Caco-2 (cell line): ENCODE data around the gene MAP4K3. TPM values are rescaled to one million over a fixed set of nuclear protein-coding genes. Genes with fewer than 3 reads are reported as not detected.

ENCODE experiments used
- BruUV-seq: library from RNA; stranded (reverse); fragments of 400-500 nt; replicated peaks from 2 replicates; lab custom pipeline; 2021; lab: Mats Ljungman, UMichigan
- CTCF ChIA-PET: fragments of 300-600 bp; sonication (Branson Sonifier 250); formaldehyde crosslinking; loops from one replicate; lab custom pipeline; 2022; ENCODE audit warnings: antibody characterized with exemption; lab: Charles Lee
- POLR2A ChIA-PET: fragments of 300-600 bp; sonication (Branson Sonifier 250); formaldehyde crosslinking; loops from one replicate; lab custom pipeline; 2022; ENCODE audit warnings: antibody characterized with exemption; lab: Charles Lee
- DNase-seq, 2 experiments: peaks; one replicate each; pipeline versions ENCODE4 v3.0.0 to v3.0.0-alpha.2; 2020 to 2022
- H3K27me3 ChIP-seq: replicated peaks from 2 replicates; pipeline ENCODE4 v1.6.0; 2011; ENCODE audit warnings: low read length; ENCODE audit not compliant: control insufficient read depth, insufficient read depth
- H3K36me3 ChIP-seq: 2 replicates; pipeline ENCODE4 v1.5.1; 2011; ENCODE audit warnings: low read length; ENCODE audit not compliant: control insufficient read depth, insufficient read depth
- H3K4me1 ChIP-seq: fragments of 250-450 bp; sonication (Bioruptor Pico); 2 replicates; pipeline ENCODE4 v1.5.1; 2020; ENCODE audit warnings: mild to moderate bottlenecking
- H3K4me3 ChIP-seq: 2 replicates; pipeline ENCODE4 v1.5.1; 2011; ENCODE audit warnings: low read depth, mild to moderate bottlenecking, control low read depth, low read length
- H3K9me3 ChIP-seq: fragments of 250-450 bp; sonication (Bioruptor Pico); 2 replicates; pipeline ENCODE4 v1.5.1; 2020; ENCODE audit warnings: mild to moderate bottlenecking, moderate library complexity
- H3K27ac Mint-ChIP-seq: one replicate; pipeline ENCODE4 v1.8.0; 2022; ENCODE audit warnings: mixed read lengths; ENCODE audit not compliant: unreplicated experiment
- H3K27me3 Mint-ChIP-seq: one replicate; pipeline ENCODE4 v1.8.0; 2022; ENCODE audit warnings: mixed read lengths; ENCODE audit not compliant: insufficient read depth, unreplicated experiment
- H3K36me3 Mint-ChIP-seq: one replicate; pipeline ENCODE4 v1.8.0; 2022; ENCODE audit warnings: mild to moderate bottlenecking, mixed read lengths; ENCODE audit not compliant: insufficient read depth, unreplicated experiment
- H3K4me1 Mint-ChIP-seq: one replicate; pipeline ENCODE4 v1.8.0; 2022; ENCODE audit warnings: low read depth, mixed read lengths; ENCODE audit not compliant: unreplicated experiment
- H3K4me3 Mint-ChIP-seq: one replicate; pipeline ENCODE4 v1.8.0; 2022; ENCODE audit warnings: mild to moderate bottlenecking, moderate library complexity, mixed read lengths; ENCODE audit not compliant: unreplicated experiment
- H3K9me3 Mint-ChIP-seq: one replicate; pipeline ENCODE4 v1.8.0; 2022; ENCODE audit warnings: mixed read lengths; ENCODE audit not compliant: unreplicated experiment
- CTCF ChIP-seq, 2 experiments: fragments of 200-600 bp in 1 of 2; IDR thresholded peaks; 1 replicate in 1 of 2; 2 replicates in 1 of 2; pipeline versions ENCODE4 v1.5.1 to v1.8.0; 2011 to 2022; ENCODE audit warnings: antibody characterized with exemption in 1 of 2, control low read depth in 1 of 2, inconsistent platforms in 1 of 2, low read depth in 1 of 2, low read length in 1 of 2, mild to moderate bottlenecking in 1 of 2, moderate library complexity in 1 of 2; ENCODE audit not compliant: insufficient read depth in 1 of 2, severe bottlenecking in 1 of 2, unreplicated experiment in 1 of 2
- intact Hi-C: fragments of 100-400 bp; cut with micrococcal nuclease; formaldehyde crosslinking; loops from one replicate; pipeline ENCODE4 v1.10.0; 2022; ENCODE audit not compliant: unreplicated experiment
- total RNA-seq: library from RNA; stranded (reverse); gene quantifications from 2 replicates; pipeline ENCODE4 v1.2.3, GENCODE V29; 2022

The MAP4K3 gene
- total RNA-seq, 1 experiment from 2014 or later: 46.1 TPM

GRCh38 chr2:39218391-39218790 is 218.7 kb downstream of the MAP4K3 start:
- ChIA-PET CTCF (interaction anchor here (0.5 to 1.6 kb wide), 2 partner anchors 9 to 10 kb away, joined by 3 to 5 read pairs; no protein-coding TSS in a partner anchor), POLR2A (no interaction called here)
- Histone ChIP-seq H3K4me3 (no peak overlapping the region), H3K27me3 (no peaks in the 10 kb centered on the region), H3K36me3 (no peaks in the 10 kb centered on the region), H3K9me3 (no peaks in the 10 kb centered on the region), H3K4me1 (peaks cover 34% of the 10 kb centered on the region)
- BruUV-seq: no TSS peak
- peak overlapping the region; percentile 46 for H3K27ac Mint-ChIP-seq
- no peak for DNase-seq
- no peaks in the 10 kb centered on the region for H3K9me3 Mint-ChIP-seq
- TF ChIP-seq CTCF (IDR thresholded peaks at IDR 0.05; ENCODE audit: insufficient read depth in 1 of 2, low read depth in 1 of 2, low read length in 1 of 2, severe bottlenecking in 1 of 2, unreplicated experiment in 1 of 2): no peak
- no peaks in the 10 kb centered on the region for H3K36me3 Mint-ChIP-seq
- H3K4me1 Mint-ChIP-seq: peaks cover 24% of the 10 kb centered on the region
- H3K27me3 Mint-ChIP-seq: no peaks in the 10 kb centered on the region
- intact Hi-C loops: no loop called here
- no peak overlapping the region for H3K4me3 Mint-ChIP-seq

- Mint-ChIP-seq H3K27ac (peak overlapping the region; percentile 46), H3K36me3 (no peaks in the 10 kb centered on the region), H3K9me3 (no peaks in the 10 kb centered on the region), H3K27me3 (no peaks in the 10 kb centered on the region), H3K4me1 (peaks cover 24% of the 10 kb centered on the region), H3K4me3 (peak overlapping the region; percentile 59)
- H3K9me3 ChIP-seq: no peaks in the 10 kb centered on the region
- peaks cover 34% of the 10 kb centered on the region for H3K4me1 ChIP-seq
- CTCF ChIA-PET: interaction anchor here (1.6 kb wide), 1 partner anchor 11 kb away, joined by 3 read pairs; no protein-coding TSS in a partner anchor
- TSS peak; percentile 96 for BruUV-seq
- intact Hi-C loops: loop anchor here (1.0 kb wide), 1 partner anchor 96 kb away; the partner anchor contains the start of gene SOS1
- DNase-seq: no peak
- H3K4me3 ChIP-seq: no peak overlapping the region
- no peaks in the 10 kb centered on the region for H3K27me3 ChIP-seq
- TF ChIP-seq CTCF (IDR thresholded peaks at IDR 0.05; ENCODE audit: insufficient read depth in 1 of 2, low read depth in 1 of 2, low read length in 1 of 2, severe bottlenecking in 1 of 2, unreplicated experiment in 1 of 2): no peak
- no peaks in the 10 kb centered on the region for H3K36me3 ChIP-seq
- POLR2A ChIA-PET: no interaction called here
These were observed 219.9 kb downstream of the MAP4K3 start for GRCh38 chr2:39217192-39217550.

GRCh38 chr2:39216346-39217191 is 220.5 kb downstream of the MAP4K3 start:
- Mint-ChIP-seq H3K27me3 (no peaks in the 10 kb centered on the region), H3K4me3 (peak overlapping the region; percentile 59), H3K36me3 (no peaks in the 10 kb centered on the region), H3K4me1 (peaks cover 24% of the 10 kb centered on the region), H3K9me3 (no peaks in the 10 kb centered on the region), H3K27ac (peak overlapping the region; percentile 46)
- ChIA-PET CTCF (interaction anchor here (1.6 kb wide), 1 partner anchor 11 kb away, joined by 3 read pairs; no protein-coding TSS in a partner anchor), POLR2A (no interaction called here)
- Histone ChIP-seq H3K27me3 (no peaks in the 10 kb centered on the region), H3K9me3 (no peaks in the 10 kb centered on the region), H3K4me1 (peaks cover 34% of the 10 kb centered on the region), H3K36me3 (no peaks in the 10 kb centered on the region), H3K4me3 (no peak overlapping the region)
- TF ChIP-seq CTCF (IDR thresholded peaks at IDR 0.05; ENCODE audit: insufficient read depth in 1 of 2, low read depth in 1 of 2, low read length in 1 of 2, severe bottlenecking in 1 of 2, unreplicated experiment in 1 of 2): no peak
- TSS peak; percentile 82 for BruUV-seq
- intact Hi-C loops: loop anchor here (1.0 kb wide), 2 partner anchors 92 to 95 kb away; partner anchors contain the start of gene SOS1
- DNase-seq: peak; percentile 67
